SK-N-MC (cell line): ENCODE results near the gene CREBZF.

ENCODE experiments used
- EZH2 ChIP-seq: fragments of 200-600 bp; sonication (generic); IDR thresholded peaks from one replicate; pipeline ENCODE4 v1.6.1; 2017; ENCODE audit warnings: antibody characterized with exemption
- FOXP2 ChIP-seq: optimal IDR thresholded peaks from 2 replicates; pipeline ENCODE3; 2011; ENCODE audit warnings: mild to moderate bottlenecking, moderate library complexity; ENCODE audit not compliant: insufficient read depth; ENCODE audit errors: extremely low read length, control extremely low read depth
- POLR2AphosphoS5 ChIP-seq: IDR thresholded peaks from 2 replicates; pipeline ENCODE4 v1.6.1; 2012; ENCODE audit warnings: mild to moderate bottlenecking, low read depth, low read length, borderline replicate concordance

DNA sequence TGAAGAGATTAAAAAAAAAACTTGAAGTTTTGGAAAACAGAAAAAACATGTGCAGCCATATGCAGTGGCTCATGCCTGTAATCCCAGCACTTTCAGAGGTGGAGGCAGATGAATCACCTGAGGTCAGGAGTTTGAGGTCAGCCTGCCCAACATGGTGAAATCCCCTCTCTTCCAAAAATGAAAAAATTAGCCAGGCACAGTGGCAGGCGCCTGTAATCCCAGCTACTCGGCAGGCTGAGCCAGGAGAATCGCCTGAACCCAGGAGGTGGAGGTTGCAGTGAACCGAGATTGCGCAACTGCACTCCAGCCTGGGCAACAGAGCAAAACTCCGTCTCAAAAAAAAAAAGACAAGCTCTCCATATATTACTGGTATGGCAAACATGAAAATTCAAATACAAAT, 45.4 kb downstream of the CREBZF start:
- TF ChIP-seq EZH2: no peak
- TF ChIP-seq POLR2AphosphoS5: no peak
- TF ChIP-seq FOXP2: no peak
